GM18858 (cell line): ENCODE results near the gene LHFPL6.

Experiments
- ATAC-seq: cut with Tn5 transposase; IDR thresholded peaks from one replicate; pipeline ENCODE4 v1.9.1; 2021; ENCODE audit not compliant: unreplicated experiment

LHFPL6 gene

DNA sequence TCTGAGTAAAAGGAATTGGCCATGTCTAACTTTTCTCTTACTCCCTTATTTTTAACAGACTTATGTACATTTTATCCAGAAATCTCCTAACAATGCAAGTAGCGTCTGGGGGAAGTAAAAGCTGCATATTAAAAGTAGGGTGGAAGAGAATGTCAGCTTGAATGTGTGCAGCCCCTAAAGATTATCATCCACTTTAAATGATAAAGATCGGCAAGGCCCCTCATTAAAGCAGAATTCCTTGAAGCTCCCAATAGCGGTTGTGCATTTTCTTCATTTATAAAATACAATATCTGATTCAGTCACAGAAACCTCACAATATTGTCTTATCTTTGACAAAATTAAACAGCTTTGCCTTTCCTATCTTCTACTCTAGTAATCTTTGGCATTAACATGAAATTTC lies 184.6 kb downstream of the LHFPL6 start:
- no peak for ATAC-seq

DNA sequence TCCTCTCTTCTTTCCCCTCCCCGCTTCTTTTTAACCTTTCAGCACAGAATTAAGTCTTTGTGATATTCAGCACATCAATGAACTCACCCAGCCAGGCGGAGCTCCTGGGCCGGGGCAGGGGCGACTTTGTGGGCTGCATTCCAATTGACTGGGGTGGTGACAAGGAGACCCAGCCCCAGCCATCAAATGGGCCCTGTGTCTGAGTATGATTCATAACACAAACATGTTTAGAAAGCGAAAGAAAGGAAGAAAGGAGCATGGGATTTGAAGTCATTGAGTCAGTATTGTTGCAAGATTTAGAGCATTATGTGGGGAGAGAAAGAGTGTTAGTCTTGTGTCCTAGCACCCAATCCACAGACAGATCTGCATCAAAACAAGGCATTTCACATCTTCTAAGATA lies 185.3 kb downstream of the LHFPL6 start:
- ATAC-seq, result no peak

DNA sequence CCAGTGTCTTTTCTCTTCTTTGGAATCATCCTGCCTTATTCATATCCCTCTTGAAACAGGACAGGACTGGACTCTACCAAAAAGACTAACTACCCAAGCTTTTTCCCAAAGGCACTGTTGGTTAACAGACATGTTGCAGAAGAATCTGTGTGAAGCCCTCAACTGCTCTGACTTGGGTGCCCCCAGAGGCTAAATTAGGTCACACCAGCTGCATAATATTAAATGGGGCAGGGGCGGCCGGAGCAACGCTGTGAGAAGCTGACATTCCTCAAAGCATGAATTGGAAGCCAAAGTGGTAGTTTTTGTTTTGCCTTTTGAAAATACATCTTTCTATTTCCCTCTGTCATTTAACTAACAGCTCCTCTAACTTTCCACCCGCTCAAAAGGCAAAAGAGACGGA lies 185.9 kb downstream of the LHFPL6 start:
- no peak for ATAC-seq

DNA sequence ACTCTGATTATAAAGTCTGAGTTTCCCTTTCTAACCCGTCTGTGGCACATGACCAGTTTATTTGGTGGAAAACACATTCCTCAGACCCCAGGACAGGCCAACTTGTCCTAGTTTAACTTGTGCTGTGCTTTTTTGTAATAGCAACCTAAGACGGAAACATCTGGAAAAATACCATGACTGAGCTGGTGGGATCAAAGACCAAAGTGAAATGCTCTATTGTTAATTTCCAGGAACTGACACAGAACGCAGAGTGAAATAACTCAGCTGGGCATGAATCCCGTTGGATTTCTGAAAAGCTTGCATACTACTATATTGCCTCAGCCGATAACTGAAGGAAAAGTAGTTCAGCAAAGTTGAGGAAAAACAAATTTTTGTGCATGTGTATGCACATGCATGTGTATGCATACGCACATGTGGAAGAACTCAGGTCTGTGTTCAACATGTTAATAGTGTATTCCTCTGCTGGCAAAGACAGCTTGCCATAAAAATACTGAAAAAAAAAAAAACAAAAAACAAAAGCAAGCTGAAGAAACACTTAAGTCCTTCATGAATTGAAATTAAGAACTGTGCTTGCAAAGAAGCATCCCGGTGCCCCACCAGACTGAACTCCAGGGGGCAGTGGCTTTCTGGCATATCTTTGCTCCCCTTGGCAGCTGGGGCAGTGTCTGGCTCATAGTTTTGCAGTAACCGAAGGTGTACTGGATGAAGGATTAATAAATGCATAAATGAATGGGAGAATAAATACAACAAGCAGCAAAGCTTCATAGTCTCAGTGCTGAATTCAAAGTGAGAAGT lies 187.8 kb downstream of the LHFPL6 start:
- ATAC-seq, result no peak

DNA sequence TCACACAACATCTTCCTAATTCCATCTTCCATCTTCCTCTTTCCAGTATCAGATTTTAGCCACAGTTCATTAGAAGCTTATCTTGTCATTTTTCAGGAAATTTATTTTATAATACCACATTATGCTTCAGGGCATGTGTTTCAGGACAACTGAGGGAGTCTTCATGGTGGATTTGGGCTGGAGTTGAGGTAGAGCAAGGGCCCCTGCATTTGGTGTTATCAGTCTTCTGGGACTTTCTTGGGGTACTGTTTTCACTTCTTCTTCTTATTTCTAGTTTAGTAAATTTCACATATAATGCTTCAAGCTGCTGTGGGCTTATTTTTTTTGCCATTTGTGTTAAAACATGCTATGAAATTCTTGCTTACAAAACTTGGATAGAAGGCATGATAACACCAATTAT lies 188.7 kb downstream of the LHFPL6 start:
- ATAC-seq, result no peak

DNA sequence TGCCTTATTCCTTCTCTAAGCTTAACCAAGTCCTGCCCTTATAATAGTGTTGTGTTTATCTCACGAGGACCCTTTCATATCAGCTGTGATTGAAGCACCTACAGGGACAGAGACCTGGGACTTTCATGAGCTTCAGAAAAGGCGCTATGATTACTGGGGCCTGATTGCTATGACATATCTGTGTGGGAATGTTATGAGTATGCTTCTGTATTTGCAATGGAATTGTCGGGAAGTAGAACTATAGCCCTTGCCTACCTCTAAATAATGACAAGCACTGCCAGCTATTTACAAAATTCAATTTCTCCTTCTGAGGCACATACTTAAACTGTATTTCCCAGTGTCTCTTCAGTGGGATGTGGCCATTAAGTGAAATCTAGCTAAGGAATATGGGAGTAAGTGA lies 191.5 kb downstream of the LHFPL6 start:
- no peak for ATAC-seq

DNA sequence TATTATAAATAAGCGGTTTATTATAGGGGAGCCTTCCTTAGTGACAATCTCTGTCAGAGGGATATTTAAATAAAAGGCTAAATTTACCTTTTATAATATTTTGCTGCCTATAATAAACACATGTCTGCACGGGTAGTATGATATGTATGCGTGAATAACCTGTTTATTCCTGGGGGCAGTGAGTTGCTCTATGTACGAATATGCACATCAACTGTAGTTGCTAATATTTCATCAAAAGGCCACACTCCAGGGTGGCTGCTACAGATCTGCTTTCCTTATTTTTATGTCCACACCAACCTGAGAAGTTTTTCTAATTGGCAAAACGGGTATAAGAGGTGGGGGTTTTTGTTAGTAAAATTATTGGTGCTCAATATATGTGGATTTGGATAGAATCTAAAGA lies 192.0 kb downstream of the LHFPL6 start:
- no peak for ATAC-seq

DNA sequence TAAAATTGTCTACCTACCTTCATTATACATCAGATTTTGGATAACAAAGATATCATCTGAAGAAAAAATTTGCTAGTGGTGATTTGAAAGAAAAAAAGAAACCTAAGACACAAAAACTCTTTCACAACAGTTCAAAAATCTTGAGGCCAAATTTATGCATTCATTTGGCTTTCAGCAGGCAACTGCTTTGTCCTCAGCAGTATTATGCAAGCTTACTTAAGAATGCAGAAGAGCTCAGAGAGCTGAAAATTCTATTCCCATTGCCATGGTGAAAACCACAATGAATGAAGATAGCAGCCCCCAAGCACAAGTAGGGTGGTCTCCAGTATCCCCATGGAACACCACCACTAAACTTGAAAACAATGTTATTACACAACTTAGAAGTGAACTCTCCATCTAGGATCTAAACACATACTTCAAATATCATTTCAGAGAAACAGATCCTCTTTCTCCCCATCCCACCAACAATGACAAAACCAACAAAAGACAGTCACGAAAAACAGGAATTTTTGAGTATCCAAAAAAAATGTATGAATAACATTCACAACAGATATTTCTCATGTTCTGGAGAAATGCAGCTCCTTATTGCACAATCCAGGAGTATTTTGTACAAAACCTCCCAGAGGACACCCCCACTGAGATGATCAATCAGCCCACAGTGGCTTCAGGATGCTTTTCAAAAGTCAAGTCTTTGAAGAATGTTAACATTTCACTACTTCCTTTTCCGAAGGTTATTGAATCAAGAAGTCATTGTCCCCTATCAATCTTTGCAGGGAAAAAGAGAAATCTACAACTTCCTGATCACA lies 192.7 kb downstream of the LHFPL6 start:
- ATAC-seq, result no peak

DNA sequence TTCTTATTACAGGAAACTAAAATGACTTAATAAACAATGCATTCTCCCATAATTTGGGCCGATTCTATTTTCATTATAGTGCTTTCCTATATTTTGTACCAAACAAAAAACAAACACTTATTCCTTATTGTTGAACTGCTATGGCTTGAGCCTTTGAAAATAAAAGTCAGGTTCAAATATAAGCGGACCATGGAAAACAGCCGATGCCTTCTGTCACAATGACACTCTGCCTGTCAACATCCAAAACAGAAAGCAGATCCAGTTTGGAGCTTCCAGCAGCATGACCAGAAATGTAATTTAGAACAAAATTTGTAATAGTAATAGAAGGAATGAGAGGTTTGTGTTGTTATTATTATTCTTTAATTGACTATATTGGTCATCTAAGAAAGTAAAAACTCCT lies 194.5 kb downstream of the LHFPL6 start:
- ATAC-seq, result no peak

DNA sequence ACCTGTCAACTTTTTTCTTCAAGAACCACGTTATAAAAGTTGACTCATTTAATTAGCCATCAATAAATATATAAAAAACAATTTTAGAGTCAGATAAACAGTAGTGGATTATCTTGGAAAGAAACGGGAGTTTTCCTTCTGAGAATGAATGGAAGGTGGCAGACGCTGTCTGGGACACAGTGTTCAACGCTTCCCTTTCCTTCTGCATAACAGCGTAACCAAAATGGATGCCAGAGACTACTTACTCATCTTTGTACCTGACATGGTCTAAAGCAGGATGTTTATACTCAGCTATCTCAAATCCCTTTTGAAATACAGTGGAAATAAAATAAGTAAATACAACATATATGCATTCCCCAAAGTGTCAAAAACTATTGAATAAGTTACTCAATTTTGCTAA lies 195.2 kb downstream of the LHFPL6 start:
- ATAC-seq, result no peak

DNA sequence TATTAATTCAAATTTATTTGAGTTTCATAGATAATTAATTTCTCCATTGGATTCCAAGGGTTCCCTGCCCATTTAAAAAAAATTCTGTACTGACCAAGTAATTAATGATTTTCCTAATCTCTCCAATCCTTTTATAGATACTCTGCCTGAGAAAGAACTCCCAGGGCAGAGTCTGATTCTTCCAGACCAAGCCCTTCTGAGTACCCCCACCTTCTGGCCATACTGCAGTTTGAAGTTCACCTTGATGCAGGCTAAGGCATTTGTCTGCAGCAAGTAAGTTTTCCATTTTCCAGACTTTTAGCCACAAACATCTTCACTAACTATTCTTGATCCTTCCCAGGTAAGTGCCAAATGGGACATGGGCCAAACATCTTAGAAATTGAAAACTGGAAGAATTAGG lies 195.9 kb downstream of the LHFPL6 start:
- ATAC-seq, result no peak

DNA sequence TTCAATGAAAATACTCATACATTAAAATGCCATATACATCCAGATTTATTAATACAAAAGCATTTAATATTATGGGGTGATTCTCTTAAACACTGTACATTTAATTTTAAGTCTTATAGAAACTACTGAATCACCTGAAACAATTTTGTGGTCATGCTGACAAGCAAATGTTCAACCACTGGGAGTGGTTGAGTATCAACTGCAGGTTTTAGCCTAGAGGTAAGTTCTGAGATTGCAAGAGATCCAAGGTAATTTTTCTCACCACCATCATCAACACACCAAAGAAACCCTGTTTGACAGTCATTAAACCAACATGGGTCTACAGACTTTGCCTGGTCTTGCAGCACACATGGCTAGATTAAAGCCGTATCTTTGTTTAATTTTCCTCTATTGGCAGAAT lies 196.3 kb downstream of the LHFPL6 start:
- ATAC-seq, result peak; percentile 83

DNA sequence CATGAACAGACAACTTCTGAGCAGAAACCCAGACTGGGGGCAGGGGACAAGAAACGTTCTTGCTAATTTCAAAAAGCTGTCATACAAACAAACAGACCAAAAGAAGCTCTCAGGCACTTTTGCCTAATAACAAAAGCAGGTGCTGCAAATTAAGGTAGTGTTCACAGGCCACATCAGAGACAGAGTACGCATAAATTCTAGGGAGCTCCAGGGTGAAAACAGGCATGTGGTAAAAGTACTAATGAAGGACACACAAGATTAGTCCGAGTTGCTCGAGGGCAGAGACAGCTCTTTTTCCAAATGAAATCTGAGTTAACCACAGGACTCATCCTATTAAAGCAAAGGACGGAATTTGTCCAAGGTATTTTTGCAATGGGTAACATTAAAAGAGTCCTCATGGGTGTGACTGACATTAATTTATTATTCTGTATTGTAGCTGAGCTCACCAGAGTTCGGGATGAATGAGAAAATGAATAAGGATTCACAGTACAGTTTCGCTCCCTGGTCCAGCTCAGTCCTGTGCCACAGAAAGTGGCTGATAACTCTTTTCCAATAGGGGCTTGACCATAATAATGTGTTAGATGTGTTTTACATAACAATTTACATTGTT lies 197.3 kb downstream of the LHFPL6 start:
- ATAC-seq, result no peak

DNA sequence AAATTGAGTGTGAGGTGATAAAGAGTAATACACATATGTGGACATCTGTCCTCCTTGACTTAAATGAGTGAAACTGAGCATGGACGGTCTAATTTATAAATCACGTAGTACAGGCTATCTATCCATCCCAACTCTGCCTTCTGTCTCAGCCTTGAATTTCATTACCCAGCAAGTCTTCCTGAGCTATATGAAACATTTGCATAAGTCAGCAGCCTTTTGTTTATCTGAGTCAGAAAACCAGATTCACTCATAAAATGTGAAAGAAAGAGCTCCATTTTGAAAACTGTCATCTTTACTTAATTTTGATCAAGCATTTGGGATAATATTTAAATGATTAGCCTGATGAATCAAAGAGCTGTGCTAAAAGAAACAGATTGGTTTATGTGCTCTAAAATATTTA lies 197.9 kb downstream of the LHFPL6 start:
- ATAC-seq, result no peak

DNA sequence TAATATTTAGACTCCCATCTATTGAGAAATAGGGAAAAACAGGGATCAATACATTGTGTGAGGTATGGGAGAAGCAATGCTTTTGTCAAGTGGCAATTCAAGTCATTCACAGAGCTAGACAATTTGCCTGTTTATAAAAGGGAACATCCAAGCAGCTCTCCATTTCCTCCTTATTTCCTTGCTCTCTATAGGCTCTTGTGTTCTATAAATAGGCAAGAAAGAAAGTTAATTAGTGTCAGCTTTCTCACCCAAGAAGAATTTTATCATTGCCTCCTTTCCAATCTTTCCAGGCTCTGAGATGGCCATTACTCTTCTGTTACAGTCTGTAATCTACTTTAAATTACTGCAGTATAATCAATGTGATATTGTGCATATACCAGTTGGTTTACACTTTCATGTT lies 199.9 kb downstream of the LHFPL6 start:
- no peak for ATAC-seq

DNA sequence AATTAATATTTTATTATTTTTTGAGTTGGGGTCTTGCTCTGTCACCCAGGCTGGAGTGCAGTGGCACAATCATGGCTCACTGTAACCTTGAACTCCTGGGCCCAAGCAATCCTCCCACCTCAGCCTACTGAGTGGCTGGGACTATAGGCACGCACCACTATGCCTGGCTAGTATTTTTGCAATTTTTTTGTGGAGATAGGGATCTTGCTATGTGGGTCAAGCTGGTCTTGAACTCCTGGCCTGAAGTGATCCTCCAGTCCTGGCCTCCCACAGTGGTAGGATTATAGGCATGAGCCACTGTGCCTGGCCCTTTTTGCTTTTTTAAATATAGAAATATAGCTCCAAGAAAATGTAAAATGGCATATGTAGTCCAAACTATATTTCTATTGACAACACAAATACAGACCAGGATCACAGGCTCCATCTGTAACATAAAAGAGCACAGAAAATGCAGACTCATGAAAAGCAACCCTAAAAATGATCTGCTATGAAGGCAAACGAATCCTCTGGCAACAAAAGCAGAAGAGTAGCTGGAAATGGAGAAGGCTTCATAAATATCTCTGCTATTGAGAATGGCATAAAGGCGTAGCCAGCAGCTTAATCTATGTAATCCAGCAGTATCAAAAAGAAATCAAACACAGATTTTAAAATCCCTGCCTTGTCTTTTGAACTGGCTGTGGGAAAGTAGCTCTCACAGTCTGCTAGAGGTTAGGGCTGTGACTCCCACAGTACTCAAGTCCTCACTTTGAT lies 200.6 kb downstream of the LHFPL6 start:
- no peak for ATAC-seq

DNA sequence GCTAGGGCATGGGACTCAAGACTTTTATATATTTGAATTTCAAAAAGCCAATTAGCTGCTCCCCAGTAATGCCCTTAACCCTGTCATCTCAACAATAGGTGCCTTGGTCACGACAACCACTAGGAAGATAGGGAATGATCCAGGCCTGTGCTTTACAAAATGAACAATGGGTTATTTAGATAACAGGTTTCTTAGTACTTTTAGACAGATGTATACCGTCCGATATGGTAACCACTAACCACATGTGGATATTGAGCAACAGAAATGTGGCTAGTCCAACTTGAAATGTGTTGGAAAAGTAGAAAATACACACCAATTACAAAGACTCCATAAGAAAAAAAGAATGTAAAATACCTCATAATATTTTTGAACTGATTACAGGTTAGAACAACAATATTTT lies 201.2 kb downstream of the LHFPL6 start:
- no peak for ATAC-seq

DNA sequence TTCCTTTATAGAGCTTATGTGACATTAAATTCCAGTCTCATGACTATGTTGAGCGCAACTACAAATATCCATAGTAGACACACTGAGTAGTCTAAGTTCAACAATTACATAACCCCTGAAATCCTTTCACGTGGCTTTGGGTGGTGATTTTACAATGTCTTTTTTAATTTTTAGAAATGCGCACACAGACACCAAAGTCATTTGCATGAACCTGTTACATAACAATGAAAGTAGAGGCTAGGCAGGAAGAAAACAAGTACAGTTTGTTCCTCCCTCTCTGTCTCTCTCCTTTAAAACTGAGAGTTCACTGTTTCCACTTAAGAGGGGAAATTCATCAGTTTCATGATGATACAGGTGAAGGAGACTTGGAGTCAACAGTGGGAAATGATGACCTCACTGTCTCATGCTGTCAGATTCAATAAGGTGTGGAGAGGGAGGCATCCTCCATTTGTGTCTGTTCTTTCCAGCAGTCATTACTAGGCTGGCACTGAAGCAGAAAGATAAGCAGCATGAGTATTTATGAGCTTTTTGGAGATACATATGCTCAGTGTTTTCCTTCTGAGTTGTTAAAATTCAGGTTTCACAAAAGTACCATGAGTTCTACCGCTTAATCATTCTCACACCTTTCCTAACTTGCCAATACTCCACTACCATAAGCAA lies 201.8 kb downstream of the LHFPL6 start:
- ATAC-seq, result no peak

DNA sequence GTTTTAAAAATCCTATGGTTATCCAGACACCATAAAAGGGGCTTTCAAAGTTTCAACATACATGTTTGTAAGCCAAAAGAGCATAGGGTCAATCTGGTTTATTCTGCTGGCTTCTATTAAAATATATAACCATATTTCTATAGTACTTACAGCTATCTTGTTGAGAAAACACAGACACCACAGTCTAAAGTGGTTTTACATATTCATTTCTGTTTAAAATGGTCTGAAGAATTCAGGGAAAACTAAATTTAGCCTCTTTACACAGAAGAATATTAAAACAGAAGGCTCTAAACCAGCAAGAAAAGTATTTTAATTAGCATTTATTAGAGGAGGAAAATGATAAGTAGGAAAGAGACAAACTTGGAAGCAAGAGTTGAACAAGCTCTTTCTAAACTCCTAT lies 203.9 kb downstream of the LHFPL6 start:
- ATAC-seq, result no peak

DNA sequence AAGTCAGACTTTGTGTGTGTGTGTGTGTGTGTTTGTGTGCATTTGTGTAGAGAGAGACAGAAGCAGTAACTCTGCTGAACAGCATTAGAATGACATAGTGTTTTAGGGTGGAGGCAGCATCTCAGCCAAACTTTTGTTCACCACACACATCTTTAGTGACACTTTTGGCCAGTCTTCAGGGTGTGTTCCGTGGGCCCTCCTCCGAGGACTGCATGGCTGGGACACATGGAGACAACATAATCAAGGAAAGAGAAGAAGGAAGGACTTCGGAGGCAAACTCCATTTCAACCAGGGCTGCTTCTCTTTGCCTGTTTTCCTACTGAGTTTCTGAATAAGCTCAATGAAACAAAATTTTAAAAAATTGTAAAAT lies 205.1 kb downstream of the LHFPL6 start:
- no peak for ATAC-seq
